ENCODE data around the gene KRT1. TPM values are rescaled to one million over a fixed set of nuclear protein-coding genes. Genes with fewer than 3 reads are reported as not detected.

The KRT1 gene
- polyA plus RNA-seq, 1 of the 3 experiments (the other 2 are of a cell fraction) = not detected

- H3K9me2 ChIP-seq = no peaks in the 10 kb centered on the region
- no peaks in the 10 kb centered on the region for H3F3A ChIP-seq (replicated peaks; ENCODE audit: insufficient read depth)
- WGBS (ENCODE audit: low lambda C conversion rate) = 22% methylated on average over 8 of the region's 9 CpGs
- H3K9ac ChIP-seq = no peak overlapping the region
- H4K20me1 ChIP-seq (ENCODE audit: insufficient read depth) = no peaks in the 10 kb centered on the region
- H3K4me1 ChIP-seq (ENCODE audit: control insufficient read depth in 1 of 2, insufficient read depth in 2 of 2, low read depth in 1 of 2, low read length in 1 of 2) = peaks cover 0 to 8% of the 10 kb centered on the region in 2 experiments; a peak in 1 of 4 replicates
- no peak overlapping the region for H3K27ac ChIP-seq (ENCODE audit: low read depth in 2 of 2, low read length in 1 of 2)
- DNase-seq = no peak
- no peak for TF ChIP-seq NRF1 (IDR thresholded peaks at IDR 0.05; ENCODE audit: low read depth, low read length)
- TF ChIP-seq CHD2 (IDR thresholded peaks at IDR 0.05; ENCODE audit: low read length, partially characterized antibody) = no peak
- TF ChIP-seq USF1 (IDR thresholded peaks at IDR 0.05; ENCODE audit: borderline replicate concordance, low read depth) = no peak
- ChIA-PET POLR2A (no interaction called here), CTCF (interaction anchor here (0.7 to 1.0 kb wide), 2 partner anchors 179 to 182 kb away, joined by 3 to 4 read pairs; no protein-coding TSS in a partner anchor)
- no peak overlapping the region for H3K4me2 ChIP-seq
- H3K79me2 ChIP-seq (ENCODE audit: insufficient read depth) = no peaks in the 10 kb centered on the region
- no peaks in the 10 kb centered on the region for H3K36me3 ChIP-seq (replicated peaks in 1 of 2; ENCODE audit: control insufficient read depth in 1 of 2, insufficient read depth in 2 of 2, low read length in 1 of 2)
- H3K4me3 ChIP-seq (ENCODE audit: low read depth in 2 of 2, low read length in 1 of 2) = no peak overlapping the region
- H3K27me3 ChIP-seq (ENCODE audit: insufficient read depth) = peaks cover 65% of the 10 kb centered on the region
- H2AFZ ChIP-seq (ENCODE audit: low read depth) = no peak overlapping the region
- H3K9me3 ChIP-seq = no peaks in the 10 kb centered on the region
These were observed 6.7 kb upstream of the KRT1 start for GRCh38 chr12:52686756-52687487.

GRCh38 chr12:52686063-52686462, 5.9 kb upstream of the KRT1 start:
- Histone ChIP-seq H3K4me3 (ENCODE audit: low read depth in 2 of 2, low read length in 1 of 2) (no peak overlapping the region), H3K27ac (ENCODE audit: low read depth in 2 of 2, low read length in 1 of 2) (no peak overlapping the region), H2AFZ (ENCODE audit: low read depth) (no peak overlapping the region), H4K20me1 (ENCODE audit: insufficient read depth) (no peaks in the 10 kb centered on the region), H3K4me2 (no peak overlapping the region), H3K4me1 (ENCODE audit: control insufficient read depth in 1 of 2, insufficient read depth in 2 of 2, low read depth in 1 of 2, low read length in 1 of 2) (peaks cover 0 to 3% of the 10 kb centered on the region in 2 experiments; a peak in 1 of 4 replicates), H3F3A (replicated peaks; ENCODE audit: insufficient read depth) (no peaks in the 10 kb centered on the region), H3K9me2 (no peaks in the 10 kb centered on the region), H3K36me3 (replicated peaks in 1 of 2; ENCODE audit: control insufficient read depth in 1 of 2, insufficient read depth in 2 of 2, low read length in 1 of 2) (no peaks in the 10 kb centered on the region), H3K9me3 (no peaks in the 10 kb centered on the region), H3K79me2 (ENCODE audit: insufficient read depth) (no peaks in the 10 kb centered on the region), H3K9ac (no peak overlapping the region), H3K27me3 (ENCODE audit: insufficient read depth) (peaks cover 57% of the 10 kb centered on the region)
- DNase-seq = no peak
- ChIA-PET POLR2A (no interaction called here), CTCF (interaction anchor here (1.2 kb wide), 2 partner anchors 21 to 179 kb away, joined by 3 read pairs; no protein-coding TSS in a partner anchor)
- WGBS (ENCODE audit: low lambda C conversion rate) = 38% methylated on average over 3 of the region's 3 CpGs
- TF ChIP-seq FOSL2 (IDR thresholded peaks at IDR 0.05; ENCODE audit: borderline replicate concordance, low read depth) (no peak), NRF1 (IDR thresholded peaks at IDR 0.05; ENCODE audit: low read depth, low read length) (no peak), POLR2AphosphoS5 (IDR thresholded peaks at IDR 0.05; ENCODE audit: low read depth, low read length) (no peak), RAD21 (IDR thresholded peaks at IDR 0.05; ENCODE audit: low read length) (no peak), GATA2 (CRISPR knock-in tag; IDR thresholded peaks at IDR 0.05) (no peak)
- TF ChIP-seq, protein P1, sequence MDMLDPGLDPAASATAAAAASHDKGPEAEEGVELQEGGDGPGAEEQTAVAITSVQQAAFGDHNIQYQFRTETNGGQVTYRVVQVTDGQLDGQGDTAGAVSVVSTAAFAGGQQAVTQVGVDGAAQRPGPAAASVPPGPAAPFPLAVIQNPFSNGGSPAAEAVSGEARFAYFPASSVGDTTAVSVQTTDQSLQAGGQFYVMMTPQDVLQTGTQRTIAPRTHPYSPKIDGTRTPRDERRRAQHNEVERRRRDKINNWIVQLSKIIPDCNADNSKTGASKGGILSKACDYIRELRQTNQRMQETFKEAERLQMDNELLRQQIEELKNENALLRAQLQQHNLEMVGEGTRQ (IDR thresholded peaks at IDR 0.05; ENCODE audit: borderline replicate concordance, low read depth, low read length) = no peak
- TF ChIP-seq, protein P2, sequence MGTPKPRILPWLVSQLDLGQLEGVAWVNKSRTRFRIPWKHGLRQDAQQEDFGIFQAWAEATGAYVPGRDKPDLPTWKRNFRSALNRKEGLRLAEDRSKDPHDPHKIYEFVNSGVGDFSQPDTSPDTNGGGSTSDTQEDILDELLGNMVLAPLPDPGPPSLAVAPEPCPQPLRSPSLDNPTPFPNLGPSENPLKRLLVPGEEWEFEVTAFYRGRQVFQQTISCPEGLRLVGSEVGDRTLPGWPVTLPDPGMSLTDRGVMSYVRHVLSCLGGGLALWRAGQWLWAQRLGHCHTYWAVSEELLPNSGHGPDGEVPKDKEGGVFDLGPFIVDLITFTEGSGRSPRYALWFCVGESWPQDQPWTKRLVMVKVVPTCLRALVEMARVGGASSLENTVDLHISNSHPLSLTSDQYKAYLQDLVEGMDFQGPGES (IDR thresholded peaks at IDR 0.05; ENCODE audit: low read depth, low read length) = no peak
